Naive B cell (primary cell): ENCODE measurements around the gene C10orf143. TPM values are rescaled to one million over a fixed set of nuclear protein-coding genes. Genes with fewer than 3 reads are reported as not detected.

Source experiments
- ATAC-seq, 2 donors: fragments of 150-1000 bp; cut with Tn5 transposase; 2 replicates each; pipeline ENCODE4 v1.10.0; 2021; ENCODE audit warnings: low read depth in 2 of 2, mild to moderate bottlenecking in 2 of 2, moderate library complexity in 2 of 2
- DNase-seq: peaks from one replicate; pipeline ENCODE4 v3.0.0; 2022
- H3K27ac Mint-ChIP-seq, 6 donors: one replicate each; pipeline ENCODE4 v1.8.0; 2020 to 2022; ENCODE audit warnings: mild to moderate bottlenecking in 6 of 6, mixed read lengths in 6 of 6, moderate library complexity in 5 of 6, inconsistent platforms in 2 of 6
- H3K27me3 Mint-ChIP-seq, 3 donors: one replicate each; pipeline ENCODE4 v1.8.0; 2021 to 2022; ENCODE audit warnings: mixed read lengths in 3 of 3, mild to moderate bottlenecking in 1 of 3
- H3K36me3 Mint-ChIP-seq, 2 donors: one replicate each; pipeline ENCODE4 v1.8.0; 2020 to 2022; ENCODE audit warnings: mixed read lengths in 2 of 2, inconsistent platforms in 1 of 2, mild to moderate bottlenecking in 1 of 2
- H3K4me1 Mint-ChIP-seq, 3 donors: one replicate each; pipeline ENCODE4 v1.8.0; 2020 to 2022; ENCODE audit warnings: mixed read lengths in 3 of 3, inconsistent platforms in 1 of 3, mild to moderate bottlenecking in 1 of 3, moderate library complexity in 1 of 3
- H3K4me3 Mint-ChIP-seq, 8 donors: one replicate each; pipeline ENCODE4 v1.8.0; 2020 to 2022; ENCODE audit warnings: mild to moderate bottlenecking in 8 of 8, mixed read lengths in 8 of 8, moderate library complexity in 8 of 8, inconsistent platforms in 2 of 8
- H3K9me3 Mint-ChIP-seq, 7 donors: one replicate each; pipeline ENCODE4 v1.8.0; 2020 to 2022; ENCODE audit warnings: mixed read lengths in 7 of 7, mild to moderate bottlenecking in 5 of 7, inconsistent platforms in 2 of 7, moderate library complexity in 1 of 7
- polyA plus RNA-seq, 6 donors: library from polyadenylated mRNA; unstranded; fragments of 300-500 nt; fragmentation: Illumina TruSeq; gene quantifications; one replicate each; pipeline ENCODE4 v1.2.3, GENCODE V29; 2021; ENCODE audit warnings: low read depth in 6 of 6

C10orf143 gene
- polyA plus RNA-seq, 6 donors from 2014 or later: 15.6 to 44.9 (median 20.4) TPM

GRCh38 chr10:130045091-130045652, 65.5 kb downstream of the C10orf143 start:
- Mint-ChIP-seq H3K9me3 (peaks cover 0 to 2% (median 0%) of the 10 kb centered on the region in 7 donors), H3K27me3 (peaks cover 11 to 26% (median 14%) of the 10 kb centered on the region in 3 donors), H3K36me3 (no peaks in the 10 kb centered on the region), H3K4me3 (no peak overlapping the region), H3K27ac (no peak overlapping the region), H3K4me1 (no peaks in the 10 kb centered on the region)
- DNase-seq (no peak), ATAC-seq (no peak)

GRCh38 chr10:130044067-130045061, 66.3 kb downstream of the C10orf143 start:
- peaks cover 8 to 24% (median 14%) of the 10 kb centered on the region in 3 donors for H3K27me3 Mint-ChIP-seq
- no peak for ATAC-seq
- no peak for DNase-seq
- H3K36me3 Mint-ChIP-seq: no peaks in the 10 kb centered on the region
- peaks cover 0 to 2% (median 0%) of the 10 kb centered on the region in 7 donors for H3K9me3 Mint-ChIP-seq
- H3K4me3 Mint-ChIP-seq: no peak overlapping the region
- H3K4me1 Mint-ChIP-seq: no peaks in the 10 kb centered on the region
- no peak overlapping the region for H3K27ac Mint-ChIP-seq

- ATAC-seq (no peak), DNase-seq (no peak)
- Mint-ChIP-seq H3K36me3 (no peaks in the 10 kb centered on the region), H3K27ac (peak overlapping the region in 1 of 6 donors; percentile 88), H3K27me3 (peaks cover 11 to 20% (median 14%) of the 10 kb centered on the region in 3 donors), H3K4me3 (peak overlapping the region in 1 of 8 donors; percentile 73), H3K4me1 (no peaks in the 10 kb centered on the region), H3K9me3 (peaks cover 0 to 2% (median 0%) of the 10 kb centered on the region in 7 donors)
These were observed 67.1 kb downstream of the C10orf143 start for GRCh38 chr10:130043491-130043890.

GRCh38 chr10:130042381-130042780, 68.2 kb downstream of the C10orf143 start:
- H3K4me3 Mint-ChIP-seq: no peak overlapping the region
- H3K9me3 Mint-ChIP-seq: peaks cover 0 to 2% (median 0%) of the 10 kb centered on the region in 7 donors
- no peak overlapping the region for H3K27ac Mint-ChIP-seq
- no peaks in the 10 kb centered on the region for H3K4me1 Mint-ChIP-seq
- DNase-seq (no peak), ATAC-seq (no peak)
- H3K27me3 Mint-ChIP-seq: peaks cover 18 to 21% (median 19%) of the 10 kb centered on the region in 3 donors
- H3K36me3 Mint-ChIP-seq: no peaks in the 10 kb centered on the region

GRCh38 chr10:130041451-130042371, 68.9 kb downstream of the C10orf143 start:
- DNase-seq (no peak), ATAC-seq (no peak)
- Mint-ChIP-seq H3K4me1 (no peaks in the 10 kb centered on the region), H3K27me3 (peaks cover 18 to 28% (median 19%) of the 10 kb centered on the region in 3 donors), H3K36me3 (no peaks in the 10 kb centered on the region), H3K4me3 (peak overlapping the region in 1 of 8 donors; percentile 59), H3K9me3 (peaks cover 0 to 2% (median 0%) of the 10 kb centered on the region in 7 donors), H3K27ac (no peak overlapping the region)

GRCh38 chr10:130040817-130041330, 69.8 kb downstream of the C10orf143 start:
- DNase-seq (no peak), ATAC-seq (no peak)
- Mint-ChIP-seq H3K9me3 (peaks cover 0 to 2% (median 0%) of the 10 kb centered on the region in 7 donors), H3K27me3 (peaks cover 18 to 30% (median 19%) of the 10 kb centered on the region in 3 donors), H3K4me3 (no peak overlapping the region), H3K4me1 (no peaks in the 10 kb centered on the region), H3K36me3 (no peaks in the 10 kb centered on the region), H3K27ac (no peak overlapping the region)

DNA sequence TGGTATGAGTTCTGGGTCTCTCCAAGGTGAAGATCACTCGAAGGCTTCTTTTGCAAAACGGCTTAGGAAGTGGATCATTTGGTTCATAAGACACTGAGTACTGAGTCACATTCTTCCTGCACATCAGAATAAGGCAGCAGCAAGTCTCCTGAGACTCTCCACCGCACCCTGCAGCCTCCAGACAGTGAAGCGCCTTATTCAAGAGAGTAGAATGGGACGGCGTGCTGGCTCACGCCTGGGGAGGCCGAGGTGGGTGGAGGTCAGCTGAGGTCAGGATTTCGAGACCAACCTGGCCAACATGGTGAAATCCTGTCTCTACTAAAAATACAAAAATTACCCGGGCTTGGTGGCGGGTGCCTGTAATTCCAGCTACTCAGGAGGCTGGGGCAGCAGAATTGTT, 70.3 kb downstream of the C10orf143 start:
- Mint-ChIP-seq H3K9me3 (peaks cover 0 to 2% (median 0%) of the 10 kb centered on the region in 7 donors), H3K27ac (no peak overlapping the region), H3K4me1 (no peaks in the 10 kb centered on the region), H3K27me3 (peaks cover 18 to 31% (median 19%) of the 10 kb centered on the region in 3 donors), H3K36me3 (no peaks in the 10 kb centered on the region), H3K4me3 (no peak overlapping the region)
- DNase-seq: no peak
- ATAC-seq: no peak

GRCh38 chr10:130039141-130039540, 71.5 kb downstream of the C10orf143 start:
- DNase-seq: no peak
- H3K27ac Mint-ChIP-seq: no peak overlapping the region
- no peaks in the 10 kb centered on the region for H3K36me3 Mint-ChIP-seq
- no peaks in the 10 kb centered on the region for H3K4me1 Mint-ChIP-seq
- H3K27me3 Mint-ChIP-seq: peaks cover 17 to 41% (median 18%) of the 10 kb centered on the region in 3 donors
- ATAC-seq: no peak
- H3K4me3 Mint-ChIP-seq: no peak overlapping the region
- H3K9me3 Mint-ChIP-seq: peaks cover 0 to 2% (median 0%) of the 10 kb centered on the region in 7 donors

- no peaks in the 10 kb centered on the region for H3K36me3 Mint-ChIP-seq
- DNase-seq: no peak
- no peak overlapping the region for H3K4me3 Mint-ChIP-seq
- H3K27ac Mint-ChIP-seq: no peak overlapping the region
- peaks cover 12 to 36% (median 13%) of the 10 kb centered on the region in 3 donors for H3K27me3 Mint-ChIP-seq
- peaks cover 0 to 2% (median 0%) of the 10 kb centered on the region in 7 donors for H3K9me3 Mint-ChIP-seq
- no peak for ATAC-seq
- H3K4me1 Mint-ChIP-seq: no peaks in the 10 kb centered on the region
These were observed 72.0 kb downstream of the C10orf143 start for GRCh38 chr10:130038611-130039109.

GRCh38 chr10:130038019-130038555, 72.5 kb downstream of the C10orf143 start:
- DNase-seq: no peak
- Mint-ChIP-seq H3K27me3 (peaks cover 6 to 33% (median 12%) of the 10 kb centered on the region in 3 donors), H3K27ac (no peak overlapping the region), H3K4me3 (no peak overlapping the region), H3K4me1 (no peaks in the 10 kb centered on the region), H3K36me3 (no peaks in the 10 kb centered on the region), H3K9me3 (peaks cover 0 to 2% (median 0%) of the 10 kb centered on the region in 7 donors)
- ATAC-seq: no peak

- H3K36me3 Mint-ChIP-seq: peaks cover 0 to 3% of the 10 kb centered on the region in 2 donors
- peaks cover 5 to 33% (median 12%) of the 10 kb centered on the region in 3 donors for H3K27me3 Mint-ChIP-seq
- DNase-seq (no peak), ATAC-seq (no peak)
- H3K27ac Mint-ChIP-seq: no peak overlapping the region
- H3K4me3 Mint-ChIP-seq: no peak overlapping the region
- no peaks in the 10 kb centered on the region for H3K4me1 Mint-ChIP-seq
- peaks cover 0 to 3% (median 0%) of the 10 kb centered on the region in 7 donors for H3K9me3 Mint-ChIP-seq
These were observed 73.4 kb downstream of the C10orf143 start for GRCh38 chr10:130037169-130037661.
